BE2C (cell line): ENCODE measurements around the gene ZP4.

Source experiments
- DNase-seq: peaks from one replicate; pipeline ENCODE4 v3.0.0-alpha.2; 2020
- H3K27me3 ChIP-seq: fragments of 250-450 bp; sonication (Bioruptor Pico); 2 replicates; pipeline ENCODE4 v1.5.1; 2020; ENCODE audit warnings: mild to moderate bottlenecking
- H3K36me3 ChIP-seq: fragments of 250-450 bp; sonication (Bioruptor Pico); 2 replicates; pipeline ENCODE4 v1.5.1; 2020; ENCODE audit warnings: mild to moderate bottlenecking
- H3K4me1 ChIP-seq: fragments of 250-450 bp; sonication (Bioruptor Pico); 2 replicates; pipeline ENCODE4 v1.5.1; 2020
- H3K4me3 ChIP-seq: 2 replicates; pipeline ENCODE4 v1.5.1; 2011; ENCODE audit warnings: low read depth, low read length
- H3K9me3 ChIP-seq: fragments of 250-450 bp; sonication (Bioruptor Pico); 2 replicates; pipeline ENCODE4 v1.5.1; 2020
- TF ChIP-seq, protein P1 (sequence below): IDR thresholded peaks from 2 replicates; pipeline ENCODE4 v1.5.1; 2012; ENCODE audit warnings: mild to moderate bottlenecking, low read depth, low read length

ZP4 gene

DNA sequence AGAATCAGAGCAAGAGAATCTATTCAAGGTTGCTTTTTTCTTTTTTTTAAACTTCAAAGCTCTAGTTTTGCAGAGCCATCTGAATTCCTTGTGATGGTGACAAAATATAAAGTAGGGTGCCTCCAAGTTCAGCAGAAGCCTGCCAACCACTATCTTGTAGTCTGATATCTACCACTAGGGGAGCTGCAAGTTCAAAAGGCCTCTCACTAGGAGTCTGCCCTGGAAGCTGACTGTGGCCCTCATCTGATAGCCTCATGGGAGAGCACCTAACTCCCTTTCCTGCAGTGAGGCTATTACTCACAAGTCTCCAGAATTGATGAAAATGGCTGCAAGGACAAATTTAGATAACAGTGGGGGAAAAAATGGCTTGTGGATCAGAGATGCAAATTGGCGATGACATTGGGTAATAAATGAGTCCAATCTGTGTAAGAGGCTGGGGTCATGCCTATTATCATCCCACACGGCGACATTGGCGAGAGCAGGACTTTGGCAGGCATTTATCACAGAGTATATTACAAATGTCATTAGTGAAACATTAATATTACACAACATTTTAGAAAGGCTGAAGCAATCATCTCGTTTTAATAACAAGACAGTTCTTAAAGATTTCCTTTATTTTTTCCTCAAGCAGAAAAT, 10.7 kb upstream of the ZP4 start:
- Histone ChIP-seq H3K9me3 (no peaks in the 10 kb centered on the region), H3K36me3 (no peaks in the 10 kb centered on the region), H3K27me3 (no peaks in the 10 kb centered on the region), H3K4me1 (no peaks in the 10 kb centered on the region), H3K4me3 (peak overlapping the region; percentile 14)
- TF ChIP-seq, protein P1, sequence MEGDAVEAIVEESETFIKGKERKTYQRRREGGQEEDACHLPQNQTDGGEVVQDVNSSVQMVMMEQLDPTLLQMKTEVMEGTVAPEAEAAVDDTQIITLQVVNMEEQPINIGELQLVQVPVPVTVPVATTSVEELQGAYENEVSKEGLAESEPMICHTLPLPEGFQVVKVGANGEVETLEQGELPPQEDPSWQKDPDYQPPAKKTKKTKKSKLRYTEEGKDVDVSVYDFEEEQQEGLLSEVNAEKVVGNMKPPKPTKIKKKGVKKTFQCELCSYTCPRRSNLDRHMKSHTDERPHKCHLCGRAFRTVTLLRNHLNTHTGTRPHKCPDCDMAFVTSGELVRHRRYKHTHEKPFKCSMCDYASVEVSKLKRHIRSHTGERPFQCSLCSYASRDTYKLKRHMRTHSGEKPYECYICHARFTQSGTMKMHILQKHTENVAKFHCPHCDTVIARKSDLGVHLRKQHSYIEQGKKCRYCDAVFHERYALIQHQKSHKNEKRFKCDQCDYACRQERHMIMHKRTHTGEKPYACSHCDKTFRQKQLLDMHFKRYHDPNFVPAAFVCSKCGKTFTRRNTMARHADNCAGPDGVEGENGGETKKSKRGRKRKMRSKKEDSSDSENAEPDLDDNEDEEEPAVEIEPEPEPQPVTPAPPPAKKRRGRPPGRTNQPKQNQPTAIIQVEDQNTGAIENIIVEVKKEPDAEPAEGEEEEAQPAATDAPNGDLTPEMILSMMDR: peak; percentile 93
- DNase-seq: peak; percentile 58

DNA sequence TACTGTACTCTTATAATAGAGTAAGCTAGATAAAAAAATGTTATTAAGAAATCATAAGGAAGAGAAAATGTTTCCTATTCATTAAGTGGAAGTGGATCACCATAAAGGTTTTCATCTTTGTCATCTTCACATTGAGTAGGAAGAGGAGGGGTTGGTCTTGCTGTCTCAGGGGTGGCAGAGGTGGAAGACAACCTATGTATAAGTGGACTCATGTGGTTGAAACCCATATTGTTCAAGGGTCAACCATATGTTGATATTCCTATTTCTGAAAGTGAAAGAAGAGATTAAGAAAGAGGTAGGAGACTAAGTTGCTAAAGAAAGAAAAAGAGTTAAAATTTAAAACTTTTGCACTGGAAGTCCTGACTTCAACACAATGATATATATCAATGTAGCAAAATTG, 4.9 kb upstream of the ZP4 start:
- TF ChIP-seq, protein P1: no peak
- H3K4me1 ChIP-seq: no peaks in the 10 kb centered on the region
- H3K4me3 ChIP-seq: no peak overlapping the region
- DNase-seq: no peak
- no peaks in the 10 kb centered on the region for H3K9me3 ChIP-seq
- no peaks in the 10 kb centered on the region for H3K36me3 ChIP-seq
- H3K27me3 ChIP-seq: no peaks in the 10 kb centered on the region

DNA sequence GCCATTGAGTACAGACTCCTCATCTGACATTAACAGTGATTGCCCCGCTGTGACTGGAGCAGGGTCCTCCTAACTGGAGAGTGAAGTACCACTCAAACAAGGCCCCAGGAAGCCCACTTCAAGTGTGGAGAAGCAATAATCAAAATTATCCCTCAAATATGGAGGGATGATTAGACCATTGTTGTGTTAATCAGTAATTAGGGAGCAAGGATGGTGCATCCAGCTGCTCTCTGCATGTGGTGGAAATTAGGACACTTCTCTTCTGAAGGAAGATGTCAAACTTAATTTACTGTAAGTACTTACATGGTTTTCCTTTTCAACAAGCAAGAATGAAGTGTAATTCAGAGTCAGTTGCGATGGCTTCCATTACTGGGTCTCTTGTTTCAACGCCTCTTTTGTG, 3.4 kb upstream of the ZP4 start:
- Histone ChIP-seq H3K4me3 (no peak overlapping the region), H3K36me3 (no peaks in the 10 kb centered on the region), H3K4me1 (no peaks in the 10 kb centered on the region), H3K9me3 (no peaks in the 10 kb centered on the region), H3K27me3 (no peaks in the 10 kb centered on the region)
- TF ChIP-seq, protein P1: no peak
- DNase-seq: no peak

DNA sequence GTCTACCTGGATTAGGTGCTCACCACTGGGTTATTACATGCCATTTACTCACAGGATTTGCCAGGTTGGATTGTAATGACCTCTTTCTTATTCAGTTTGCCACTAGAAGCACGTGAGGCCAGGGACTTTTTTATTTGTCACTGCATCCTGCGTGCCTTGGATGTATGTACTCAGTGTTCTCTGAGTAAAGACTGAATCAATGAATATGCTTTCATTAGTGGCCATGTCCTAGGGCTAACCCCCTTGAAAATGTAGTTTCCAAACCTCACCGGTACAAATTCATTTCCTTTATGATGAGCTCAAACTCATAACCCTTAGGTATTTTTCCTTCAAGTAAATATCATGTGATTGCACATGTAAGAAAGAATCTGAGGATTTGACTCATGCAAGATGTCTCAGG, 1.3 kb upstream of the ZP4 start:
- H3K4me3 ChIP-seq: no peak overlapping the region
- no peaks in the 10 kb centered on the region for H3K36me3 ChIP-seq
- TF ChIP-seq, protein P1: no peak
- H3K27me3 ChIP-seq: no peaks in the 10 kb centered on the region
- H3K9me3 ChIP-seq: no peaks in the 10 kb centered on the region
- no peaks in the 10 kb centered on the region for H3K4me1 ChIP-seq
- DNase-seq: no peak

DNA sequence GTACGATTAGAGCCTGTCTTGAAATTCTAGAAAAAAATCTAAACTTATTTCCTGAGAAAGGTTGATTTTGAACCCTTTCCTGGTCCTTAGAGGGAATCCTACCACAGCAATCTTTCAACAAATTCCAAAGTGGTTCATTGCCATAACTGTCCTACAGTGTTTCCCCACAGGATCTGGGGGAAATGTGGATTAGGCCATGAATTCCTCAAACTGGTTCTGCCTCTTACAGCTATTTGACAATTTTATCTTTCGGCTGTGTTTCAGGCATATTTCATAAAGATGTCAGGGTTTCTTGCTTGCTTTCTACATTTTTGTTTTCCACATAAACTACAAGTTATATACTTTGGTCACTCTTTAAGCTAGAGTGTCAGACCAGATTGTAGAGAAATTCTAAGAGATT, 544 bp upstream of the ZP4 start:
- no peak for DNase-seq
- TF ChIP-seq, protein P1: no peak
- Histone ChIP-seq H3K4me3 (no peak overlapping the region), H3K4me1 (no peaks in the 10 kb centered on the region), H3K27me3 (no peaks in the 10 kb centered on the region), H3K36me3 (no peaks in the 10 kb centered on the region), H3K9me3 (no peaks in the 10 kb centered on the region)

DNA sequence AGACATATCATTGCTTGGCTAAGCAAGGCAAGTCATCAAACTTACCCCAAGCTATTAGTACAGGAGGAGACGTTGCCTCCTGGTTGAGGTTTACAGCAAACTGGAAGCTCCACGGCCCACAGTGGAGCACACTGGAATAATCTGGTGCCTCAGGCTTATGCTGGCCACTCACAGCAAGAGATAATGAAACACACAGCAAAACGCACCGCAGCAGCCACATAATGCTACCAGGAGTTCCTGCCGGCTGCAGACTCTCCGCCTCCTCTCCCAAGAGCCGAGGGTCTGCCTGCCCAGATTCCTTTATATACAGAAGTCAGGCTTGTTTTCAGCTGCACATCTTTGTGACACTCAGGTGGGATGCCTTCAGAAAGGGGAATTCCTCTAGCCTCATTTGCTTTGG, 306 bp downstream of the ZP4 start:
- DNase-seq: no peak
- Histone ChIP-seq H3K9me3 (no peaks in the 10 kb centered on the region), H3K36me3 (no peaks in the 10 kb centered on the region), H3K4me3 (no peak overlapping the region), H3K4me1 (no peaks in the 10 kb centered on the region), H3K27me3 (no peaks in the 10 kb centered on the region)
- TF ChIP-seq, protein P1: no peak
